NCI-H1092 treated with DMSO at 0.1 percent for 48 hours (cell line): Measurements from ENCODE around the gene C22orf23.

Source experiments
- DNase-seq: peaks from one replicate; lab custom pipeline; 2025; lab: John Stamatoyannopoulos, UW

C22orf23 gene

DNA sequence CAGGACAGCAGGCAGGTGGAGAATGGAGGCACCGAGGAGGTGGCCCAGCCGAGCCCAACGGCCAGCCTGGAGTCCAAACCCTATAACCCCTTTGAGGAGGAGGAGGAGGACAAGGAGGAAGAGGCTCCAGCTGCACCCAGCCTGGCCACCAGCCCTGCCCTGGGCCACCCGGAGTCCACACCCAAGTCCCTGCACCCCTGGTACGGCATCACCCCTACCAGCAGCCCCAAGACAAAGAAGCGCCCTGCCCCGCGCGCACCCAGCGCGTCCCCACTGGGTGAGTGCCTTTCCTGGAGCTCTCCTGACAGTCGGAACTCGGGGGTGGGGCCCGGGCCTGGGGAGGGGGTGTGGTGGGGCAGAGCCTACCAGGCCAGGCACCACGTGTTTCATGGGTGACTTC, 27.6 kb downstream of the C22orf23 start:
- DNase-seq, result no peak

DNA sequence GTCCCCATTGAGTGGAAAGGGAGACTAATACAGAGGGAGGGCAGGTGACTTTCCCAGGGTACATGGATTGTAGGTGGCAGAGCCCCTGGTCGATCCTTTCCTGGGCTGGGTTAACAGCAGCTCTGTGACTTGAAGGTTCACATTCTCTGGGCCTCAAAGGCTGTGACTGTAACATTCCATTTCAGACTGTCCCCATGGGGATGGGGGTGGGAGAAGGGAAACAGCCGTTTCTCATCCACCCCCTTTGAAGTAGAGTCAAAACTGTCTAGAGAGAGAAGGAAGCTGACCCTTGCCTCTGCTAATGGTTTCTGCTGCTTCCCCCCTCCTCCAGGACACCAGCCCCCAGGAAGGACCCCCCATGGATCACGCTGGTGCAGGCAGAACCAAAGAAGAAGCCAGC, 28.1 kb downstream of the C22orf23 start:
- DNase-seq, result no peak

DNA sequence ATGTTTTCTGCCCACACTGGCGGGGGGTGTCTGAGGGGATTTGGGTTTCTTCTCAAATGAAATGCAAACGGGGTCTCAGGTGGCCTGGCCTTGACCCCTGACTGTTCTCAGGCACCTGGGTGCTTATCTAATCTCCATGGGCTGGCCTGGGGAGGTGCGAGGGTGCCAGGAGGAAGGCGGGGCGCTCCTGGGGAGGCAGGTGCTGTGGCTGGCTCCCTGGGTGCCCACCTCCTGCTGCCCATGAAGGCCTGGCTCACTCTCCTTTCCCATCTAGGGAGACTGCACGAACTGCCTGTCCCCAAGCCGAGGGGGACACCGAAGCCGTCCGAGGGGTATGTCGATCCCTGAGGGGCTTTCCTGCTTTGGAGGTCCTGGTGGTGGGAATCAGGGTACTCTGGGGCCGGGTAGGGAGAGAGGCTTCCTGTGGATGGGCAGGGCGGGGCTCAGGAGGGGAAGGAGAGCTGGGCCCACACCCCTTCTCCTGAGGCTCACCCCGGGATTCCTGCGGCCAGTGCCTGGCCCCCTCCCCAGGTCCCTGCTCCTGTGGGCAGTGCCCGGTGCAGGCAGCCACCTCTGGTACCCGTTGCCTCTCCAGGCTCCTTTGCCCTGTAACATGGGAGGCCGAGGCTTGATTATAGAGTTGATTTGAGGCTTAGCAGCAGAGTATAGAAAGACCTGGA, 28.9 kb downstream of the C22orf23 start:
- no peak for DNase-seq

DNA sequence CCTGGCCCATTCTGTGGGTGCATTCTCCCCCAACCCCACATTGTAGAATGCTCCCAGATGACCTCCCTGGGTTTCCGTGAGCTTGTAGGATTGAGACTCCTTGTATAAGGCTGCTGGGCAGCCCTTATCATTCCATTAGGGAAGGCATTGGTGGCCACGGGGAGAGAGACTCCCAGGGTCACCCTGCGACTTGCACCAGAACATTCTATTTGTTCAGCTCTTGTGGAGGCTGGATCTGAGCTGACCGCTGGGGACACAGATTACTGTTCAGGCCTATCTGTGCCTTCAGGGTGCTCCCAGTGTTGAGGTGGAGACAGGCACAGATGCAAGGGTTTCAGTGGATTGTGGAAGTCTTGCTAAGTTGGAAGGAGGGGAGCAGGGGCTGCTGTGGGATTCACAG, 29.5 kb downstream of the C22orf23 start:
- no peak for DNase-seq

DNA sequence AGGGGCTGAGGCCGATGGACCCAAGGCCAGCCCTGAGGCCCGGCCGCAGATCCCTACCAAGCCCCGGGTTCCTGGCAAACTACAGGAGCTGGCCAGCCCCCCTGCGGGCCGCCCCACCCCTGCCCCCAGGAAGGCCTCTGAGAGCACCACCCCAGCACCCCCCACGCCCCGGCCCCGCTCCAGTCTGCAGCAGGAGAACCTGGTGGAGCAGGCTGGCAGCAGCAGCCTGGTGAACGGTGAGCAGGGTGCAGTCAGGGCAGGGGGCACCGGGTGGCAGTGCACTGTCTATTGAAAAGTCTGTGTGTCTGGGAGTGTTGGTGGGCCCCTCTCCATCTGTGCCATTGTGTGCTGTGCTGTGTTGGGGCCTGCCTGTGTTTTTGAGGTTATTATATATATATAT, 31.2 kb downstream of the C22orf23 start:
- DNase-seq, result no peak

DNA sequence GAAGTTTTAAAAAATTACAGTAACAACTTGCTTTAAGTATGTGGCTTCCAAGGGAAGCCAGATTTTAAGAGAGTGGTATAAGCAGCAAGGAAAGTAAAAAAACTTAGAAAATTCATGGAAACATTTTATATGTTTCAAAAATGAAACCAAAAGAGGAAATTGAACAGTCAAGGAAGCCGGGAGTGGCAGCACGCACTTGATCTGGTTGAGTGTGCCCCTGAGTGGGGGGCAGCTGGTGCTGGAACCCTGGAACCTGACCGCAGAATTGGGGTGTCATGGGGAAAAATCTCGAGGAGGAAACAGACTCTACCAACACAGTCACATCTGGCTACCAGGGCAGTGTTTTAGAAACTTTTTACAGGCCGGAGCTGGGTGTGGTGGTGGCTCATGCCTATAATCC, 33.3 kb downstream of the C22orf23 start:
- DNase-seq, result no peak

DNA sequence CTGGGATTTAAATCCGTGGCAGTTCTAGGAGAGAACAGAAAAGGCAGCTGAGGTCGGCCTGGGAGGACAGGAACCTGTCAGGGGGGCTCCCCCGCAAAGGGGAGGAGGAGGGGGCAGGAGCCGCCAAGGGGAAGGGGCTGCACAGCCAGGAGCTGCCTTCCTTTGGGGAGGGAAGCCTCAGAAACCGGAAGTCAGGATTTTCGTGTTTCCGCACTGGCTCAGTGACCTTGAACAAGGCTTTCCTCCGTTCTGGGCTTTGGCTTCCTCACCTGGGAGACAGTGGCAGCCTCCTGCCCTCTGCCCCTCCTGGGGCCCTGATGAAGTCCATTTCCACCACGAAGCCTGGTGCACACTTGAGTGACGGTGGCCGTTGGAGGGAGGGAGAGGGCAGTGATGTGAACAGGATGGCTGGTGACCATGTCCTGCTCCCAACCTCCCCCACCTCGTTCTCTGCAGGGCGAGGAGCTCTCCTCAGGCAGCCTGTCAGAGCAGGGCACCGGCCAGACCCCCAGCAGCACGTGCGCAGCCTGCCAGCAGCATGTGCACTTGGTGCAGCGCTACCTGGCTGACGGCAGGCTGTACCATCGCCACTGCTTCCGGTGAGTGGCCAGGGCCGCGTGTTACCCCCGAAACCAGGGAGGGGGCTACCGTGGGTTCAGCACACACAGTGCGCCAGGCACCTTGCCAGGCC, 34.7 kb downstream of the C22orf23 start:
- DNase-seq, result no peak

DNA sequence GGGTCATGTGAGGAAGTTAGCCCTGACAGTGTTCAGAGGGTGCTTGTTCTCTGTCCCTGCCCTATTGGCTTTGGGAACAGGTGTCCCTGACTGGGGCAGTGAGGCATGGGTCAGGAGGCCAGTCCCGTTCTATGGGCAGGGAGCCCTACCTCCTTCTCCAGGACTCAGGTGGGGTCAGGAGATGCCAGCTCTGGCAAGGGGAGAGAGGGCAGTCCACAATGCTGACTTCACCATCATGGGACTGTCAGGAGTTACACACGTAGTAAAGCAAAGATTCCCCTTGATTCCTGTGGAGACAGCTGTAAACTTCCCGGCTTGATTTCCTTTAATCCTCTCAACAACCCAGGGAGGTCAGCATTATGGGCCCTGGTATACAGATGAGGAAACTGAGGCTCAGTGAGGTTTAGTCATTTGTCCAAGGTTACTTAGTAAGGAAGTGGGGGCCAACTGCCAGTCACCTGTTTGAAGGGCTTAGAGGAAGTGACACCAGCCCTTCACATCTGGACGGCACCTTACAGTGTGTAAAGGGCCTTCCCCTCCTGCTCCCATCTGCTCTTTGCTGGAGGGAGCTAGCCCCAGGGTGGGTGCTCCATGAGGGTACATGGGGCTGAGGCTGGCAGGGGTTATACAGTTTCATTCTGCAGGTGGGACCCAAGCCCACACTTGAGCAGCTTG, 35.4 kb downstream of the C22orf23 start:
- DNase-seq, result no peak

DNA sequence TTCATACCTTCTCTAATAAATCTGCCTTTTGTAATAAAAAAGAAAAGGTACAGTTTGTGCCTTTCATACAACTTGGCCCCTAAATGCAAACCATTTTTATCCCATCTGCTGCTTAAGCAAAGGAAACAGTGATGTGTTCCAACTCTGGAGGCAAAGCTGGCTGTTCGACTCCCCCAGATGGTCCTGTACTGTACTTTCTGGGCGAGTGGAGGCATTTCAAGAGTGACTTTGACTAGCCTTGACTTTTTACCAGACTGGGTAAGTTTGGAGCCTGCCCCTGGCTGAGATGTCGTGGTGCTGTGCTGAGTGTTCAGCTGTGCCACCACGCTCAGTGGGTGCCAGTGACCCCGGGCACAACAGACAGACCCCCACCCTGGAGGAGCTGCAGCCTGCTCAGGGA, 37.1 kb downstream of the C22orf23 start:
- no peak for DNase-seq

DNA sequence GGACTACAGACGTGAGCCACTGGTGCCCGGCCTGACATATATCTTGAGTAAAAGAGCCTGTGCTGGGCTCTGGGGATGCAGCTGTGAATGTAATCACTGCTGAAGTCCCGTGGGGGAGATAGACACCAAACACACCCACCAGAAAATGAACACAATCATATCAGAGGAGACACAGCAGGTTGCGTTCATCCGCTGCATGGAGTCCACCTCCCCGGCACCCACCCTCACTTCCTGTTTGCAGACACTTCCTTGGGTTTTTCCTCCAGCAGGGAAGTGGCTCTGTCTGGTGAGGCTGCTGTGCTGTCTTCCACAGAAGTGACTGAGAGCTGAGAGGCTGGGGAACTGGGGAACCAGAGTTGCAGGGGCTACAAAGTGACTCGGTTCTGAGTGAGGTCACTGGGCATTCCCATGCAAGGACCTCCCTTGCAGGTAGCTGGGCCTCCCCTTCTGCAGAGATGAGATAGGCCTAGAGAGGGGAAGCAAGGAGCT, 40.1 kb downstream of the C22orf23 start:
- no peak for DNase-seq

DNA sequence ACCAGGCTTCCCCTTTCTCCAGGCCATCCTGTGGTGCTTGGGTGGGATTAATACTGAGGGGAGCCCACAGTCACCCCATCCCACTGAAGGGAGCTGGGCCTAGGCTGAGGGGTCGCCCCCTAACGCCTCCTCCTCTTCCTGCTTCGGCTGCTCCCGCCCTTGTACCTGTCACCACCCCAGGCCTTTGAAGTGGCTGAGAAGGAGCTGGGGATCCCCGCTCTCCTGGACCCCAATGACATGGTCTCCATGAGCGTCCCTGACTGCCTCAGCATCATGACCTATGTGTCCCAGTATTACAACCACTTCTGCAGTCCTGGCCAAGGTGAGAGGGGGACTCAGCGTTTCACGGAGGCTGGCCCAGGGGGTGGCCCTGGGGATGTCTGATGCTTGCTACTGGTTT, 41.2 kb downstream of the C22orf23 start:
- no peak for DNase-seq

DNA sequence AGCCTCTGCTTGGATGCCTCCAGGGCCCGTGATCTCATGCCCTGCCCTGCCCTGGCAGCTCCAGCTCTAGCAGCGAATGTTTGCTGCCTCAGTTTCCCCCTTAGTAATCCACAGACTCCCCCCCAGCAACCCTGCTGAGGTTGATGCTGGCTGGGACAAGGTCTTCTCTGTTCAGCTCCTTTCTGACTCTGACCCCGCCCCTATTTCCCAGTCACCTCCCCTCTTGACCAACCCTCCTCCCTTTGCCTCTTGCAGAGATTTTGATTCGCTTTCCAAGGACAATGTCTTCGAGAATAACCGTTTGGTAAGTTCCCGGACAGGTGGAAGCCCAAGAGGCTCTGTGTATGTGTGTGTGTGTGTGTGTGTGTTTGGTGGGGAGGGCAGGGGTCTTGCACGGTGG, 41.7 kb downstream of the C22orf23 start:
- DNase-seq, result no peak

DNA sequence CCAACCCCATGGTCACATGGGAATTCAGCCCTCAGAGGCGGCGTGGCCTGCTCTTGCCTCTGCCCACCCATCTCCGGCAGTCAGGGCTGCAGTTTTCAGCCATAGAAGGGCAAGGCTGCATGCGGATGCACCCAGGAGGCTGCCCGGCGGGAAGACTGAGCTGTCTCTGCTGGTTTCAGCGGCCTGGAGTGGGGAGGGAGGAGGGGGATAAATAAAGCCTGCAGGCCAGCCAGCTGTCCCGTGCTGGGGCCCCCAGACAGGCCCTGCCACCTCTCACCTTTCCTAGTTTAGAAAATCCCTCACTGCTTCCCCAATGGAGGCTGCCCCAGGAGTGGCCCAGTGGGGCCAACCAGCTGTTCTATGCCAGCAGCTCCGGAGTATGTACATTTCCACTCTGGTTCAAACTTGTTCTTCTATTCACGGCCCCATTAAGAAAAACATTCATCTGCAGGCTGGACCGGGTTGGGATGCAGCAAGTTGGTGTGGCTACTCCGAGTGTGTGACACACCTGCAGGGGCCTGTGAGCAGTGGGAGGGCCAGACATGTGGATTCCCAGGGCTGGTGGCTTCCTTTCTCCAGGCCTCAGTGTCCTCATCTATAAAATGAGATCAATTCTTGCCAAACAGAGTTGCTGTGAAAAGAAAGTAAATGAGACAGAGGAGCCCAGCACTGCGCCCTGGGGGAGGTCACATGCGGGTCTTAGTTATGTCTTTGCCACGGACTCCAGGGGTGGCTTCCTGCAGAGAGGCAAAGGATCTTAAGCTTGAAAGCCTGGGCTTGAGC, 42.3 kb downstream of the C22orf23 start:
- no peak for DNase-seq

DNA sequence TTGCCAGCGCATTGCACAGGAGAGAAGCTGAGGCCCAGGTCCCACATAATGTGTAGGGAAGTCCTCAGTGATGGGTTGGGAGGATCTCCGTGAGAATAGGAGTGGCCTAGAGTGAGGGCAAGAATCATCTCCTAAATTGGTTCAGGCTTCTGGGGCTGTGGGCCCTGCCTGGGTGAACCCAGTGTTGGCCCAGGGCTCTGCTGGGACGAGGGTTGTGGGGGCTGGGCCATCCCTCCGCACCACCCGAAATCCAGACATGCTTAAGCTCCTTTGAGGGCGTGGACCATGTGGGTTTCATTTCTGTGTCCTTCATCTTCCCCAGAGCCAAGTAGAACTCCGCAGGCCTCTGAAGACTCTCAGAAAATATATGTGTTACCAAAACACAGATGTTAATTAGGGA, 43.6 kb downstream of the C22orf23 start:
- no peak for DNase-seq

DNA sequence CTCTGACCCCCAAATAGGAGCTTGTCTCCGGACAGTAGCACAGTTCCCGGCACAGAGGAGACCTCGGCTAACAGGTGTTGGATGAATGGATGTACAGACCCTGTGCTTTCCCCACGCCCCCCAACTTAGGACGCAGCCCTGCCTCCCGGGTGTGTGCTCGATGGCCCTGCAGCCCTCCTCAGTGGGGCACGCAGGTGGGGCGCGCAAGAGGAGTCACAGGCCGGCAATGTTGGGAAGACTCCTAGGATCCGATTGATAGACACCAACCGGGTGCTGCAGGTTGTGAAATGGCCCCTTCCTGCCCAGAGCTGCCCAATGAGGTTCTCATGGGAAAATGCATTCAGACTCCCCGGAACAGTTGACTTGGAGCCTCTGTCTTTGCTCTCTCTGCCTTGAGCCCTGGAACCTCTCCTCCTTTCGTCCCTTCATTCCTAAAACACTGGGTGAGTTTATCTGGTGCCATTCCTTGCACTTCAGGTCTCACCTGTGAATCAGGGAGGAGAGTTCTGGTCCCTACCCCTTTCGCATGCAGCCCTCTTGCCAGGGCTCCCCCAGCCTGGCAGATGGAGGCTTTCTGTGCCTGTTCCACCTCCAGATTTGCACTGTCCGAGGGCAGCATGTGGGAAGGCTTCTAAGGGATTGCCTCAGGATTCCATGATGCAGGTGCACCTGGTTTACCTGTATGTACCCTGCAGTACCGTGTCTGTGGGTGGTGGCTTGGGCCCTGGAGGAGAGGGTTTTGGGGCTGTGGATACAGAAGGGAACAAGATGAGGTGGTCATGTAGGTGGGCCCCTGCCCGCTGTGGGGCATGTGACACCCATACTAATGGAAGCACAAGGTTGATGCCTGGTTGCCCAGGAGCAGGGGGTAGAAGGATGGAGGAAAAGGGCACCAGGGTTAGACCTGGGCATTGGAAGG, 46.1 kb downstream of the C22orf23 start:
- DNase-seq, result no peak

DNA sequence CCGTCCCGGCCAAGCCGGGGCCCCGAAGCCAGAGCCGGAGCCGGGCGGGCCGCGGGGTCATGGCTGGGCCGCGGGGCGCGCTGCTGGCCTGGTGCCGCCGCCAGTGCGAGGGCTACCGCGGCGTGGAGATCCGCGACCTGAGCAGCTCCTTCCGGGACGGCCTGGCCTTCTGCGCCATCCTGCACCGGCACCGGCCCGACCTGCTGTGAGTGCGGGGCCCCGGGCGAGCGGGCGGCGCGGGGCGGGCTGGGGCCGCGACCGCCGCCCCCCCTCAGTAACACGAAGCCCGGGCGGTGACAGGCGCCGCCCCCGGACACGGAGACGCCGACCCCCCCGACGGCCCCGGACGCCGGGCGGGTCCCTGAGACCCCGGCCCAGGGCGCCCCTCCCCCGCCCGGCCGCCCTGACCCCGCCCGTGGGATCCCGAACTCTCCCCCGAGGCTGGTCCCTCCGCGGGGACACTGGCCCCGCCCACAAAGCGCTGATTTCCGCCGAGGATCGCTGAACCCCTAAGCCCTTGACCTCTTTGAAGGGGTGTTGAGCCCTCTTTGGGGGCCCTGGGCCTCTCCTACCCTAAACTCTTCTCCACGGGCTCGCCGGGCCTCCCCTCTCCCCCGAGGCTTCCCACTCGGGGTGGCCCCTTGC, 46.9 kb downstream of the C22orf23 start:
- no peak for DNase-seq

DNA sequence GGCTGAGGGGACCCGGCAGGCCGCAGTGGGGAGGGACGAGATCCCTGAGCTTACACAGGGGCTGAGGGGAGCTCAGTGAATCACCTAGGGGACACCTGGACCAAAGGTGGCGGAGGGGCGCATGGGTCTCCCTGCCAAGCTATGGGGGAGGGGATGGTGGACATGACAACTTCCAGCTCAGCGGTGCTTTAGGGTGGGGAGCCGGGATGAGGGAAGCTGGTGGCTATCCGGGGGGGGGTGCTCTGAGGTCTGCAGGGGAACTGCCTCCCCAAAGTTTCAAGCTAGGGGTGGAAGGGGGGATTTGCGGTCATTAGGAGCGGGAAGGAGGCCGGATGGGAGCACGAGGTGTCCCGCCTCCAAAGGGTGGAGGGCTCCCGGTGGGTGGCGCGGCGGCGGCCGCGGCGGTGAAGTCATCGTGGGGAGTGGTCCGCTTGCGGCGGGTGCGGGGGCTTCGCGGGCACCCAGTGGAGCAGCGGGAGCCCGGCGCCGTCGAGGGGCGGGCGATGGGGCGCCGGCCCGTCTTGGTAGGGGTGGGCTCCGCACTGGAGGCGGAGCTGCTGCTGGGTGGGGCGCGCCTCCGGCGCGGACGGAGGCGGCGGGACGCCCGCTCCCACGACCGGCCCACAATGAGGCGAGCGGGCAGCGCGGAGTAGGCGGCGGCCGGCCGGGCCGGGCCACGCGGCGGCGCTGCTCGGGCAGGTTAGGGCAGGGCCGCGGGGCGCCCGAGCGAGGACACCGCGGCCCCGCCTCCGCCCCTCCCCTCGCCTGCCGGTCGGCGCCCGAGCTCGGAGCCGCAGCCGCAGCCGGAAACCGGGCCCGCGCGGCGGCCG, 47.7 kb downstream of the C22orf23 start, which contains the start of gene MICALL1:
Gene MICALL1 (plus strand): TSS at position 764 of the 830 bp plus-strand sequence. CDS start 126 bp downstream, outside the sequence.
- DNase-seq, result peak; percentile 27

DNA sequence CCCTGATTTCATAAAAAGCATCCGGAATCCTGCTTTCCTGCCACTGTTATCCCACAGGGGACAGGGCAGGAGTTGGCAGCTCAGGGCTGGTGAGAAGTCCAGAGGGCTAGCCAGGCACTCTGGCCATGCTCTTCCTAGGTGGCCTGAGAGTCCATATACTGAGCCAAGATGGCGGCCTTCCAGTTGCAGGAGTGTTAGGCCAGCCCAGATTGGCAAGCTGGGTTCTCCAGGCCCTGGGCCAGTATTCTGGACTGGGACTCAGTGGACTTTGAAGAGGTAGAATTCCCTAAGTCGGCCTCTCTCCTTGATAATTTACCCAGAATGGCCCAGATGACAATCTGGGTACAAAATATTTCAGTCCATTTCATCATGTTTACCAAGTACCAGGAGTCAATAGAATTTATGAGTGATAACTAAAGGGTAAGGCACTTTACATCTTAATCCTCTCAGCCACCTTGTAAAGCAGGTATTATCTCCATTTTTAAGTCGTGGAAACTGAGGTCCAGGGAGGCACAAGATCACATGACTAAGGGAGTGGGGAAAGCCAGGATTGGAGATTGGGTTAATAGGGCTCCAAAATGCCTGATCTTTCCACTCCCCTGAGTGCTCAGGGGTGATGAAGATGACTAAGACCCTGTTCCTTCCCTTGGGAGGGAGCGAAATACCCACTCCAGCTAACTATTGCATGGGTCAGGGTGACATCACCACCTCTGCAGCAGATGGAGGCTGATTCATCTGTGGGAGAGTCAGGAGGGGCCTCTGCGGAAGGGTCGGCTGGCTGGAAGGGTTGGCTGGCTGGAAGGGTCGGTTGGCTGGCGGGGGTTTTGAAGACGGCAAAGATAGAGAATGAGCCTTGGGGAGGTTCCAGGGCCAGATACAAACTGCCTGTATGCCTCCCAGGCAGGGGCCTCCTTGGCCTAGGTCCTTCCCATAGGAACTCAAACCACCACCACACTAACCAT, 48.5 kb downstream of the C22orf23 start:
- no peak for DNase-seq
